HG02981 (cell line): ENCODE measurements around the gene IL9.
"Not testable (repeated sequence)": the region's sequence is repeated elsewhere in the genome, so short reads cannot be mapped to it uniquely, and the experiment has no call there.

Experiments used
- ATAC-seq: cut with Tn5 transposase; IDR thresholded peaks from one replicate; pipeline ENCODE4 v1.9.1; 2021; ENCODE audit warnings: mild to moderate bottlenecking, moderate library complexity; ENCODE audit not compliant: unreplicated experiment

IL9 gene

GRCh38 chr5:135869935-135870334, 25.7 kb downstream of the IL9 start:
- ATAC-seq, result no peak

GRCh38 chr5:135869276-135869675, 26.4 kb downstream of the IL9 start:
- no peak for ATAC-seq

DNA sequence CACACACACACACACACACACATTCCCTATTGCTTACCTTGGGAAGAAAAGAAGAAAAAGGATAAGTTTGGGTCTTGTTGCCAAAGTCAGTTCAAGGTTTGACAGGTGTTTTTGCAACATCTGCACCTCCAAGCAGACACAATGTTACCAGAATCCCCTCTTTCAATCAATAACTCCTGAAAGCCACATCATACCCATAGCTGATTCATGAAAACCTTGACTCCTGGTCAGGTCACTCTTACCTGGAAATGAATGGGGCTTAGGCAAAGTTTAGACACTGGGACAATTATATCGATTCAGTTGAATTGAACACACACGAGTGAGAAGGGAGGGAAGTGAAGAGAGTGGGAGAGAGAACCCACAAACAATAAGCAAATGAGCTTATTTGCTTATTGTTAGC, 27.0 kb downstream of the IL9 start:
- no peak for ATAC-seq

GRCh38 chr5:135867599-135867998, 28.0 kb downstream of the IL9 start:
- no peak for ATAC-seq

DNA sequence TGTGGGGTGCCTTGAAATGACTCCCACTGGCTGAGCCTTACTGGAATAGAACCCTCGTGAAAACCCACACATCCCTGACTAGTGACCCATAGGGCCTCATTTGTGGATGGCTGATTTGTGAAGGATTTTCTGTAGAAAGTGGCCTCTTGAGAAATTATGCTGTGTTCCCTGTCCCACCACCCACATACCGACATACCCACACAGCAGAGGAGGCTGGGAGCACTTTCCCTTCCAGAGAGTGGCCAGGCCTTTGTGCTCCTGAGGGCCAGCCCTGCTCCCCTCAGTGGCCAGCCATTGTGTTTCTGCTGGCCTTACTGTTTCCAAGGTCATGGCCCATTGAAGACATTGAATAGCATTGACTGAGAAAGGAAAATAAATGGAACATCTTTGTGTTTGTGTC, 29.6 kb downstream of the IL9 start:
- no peak for ATAC-seq

DNA sequence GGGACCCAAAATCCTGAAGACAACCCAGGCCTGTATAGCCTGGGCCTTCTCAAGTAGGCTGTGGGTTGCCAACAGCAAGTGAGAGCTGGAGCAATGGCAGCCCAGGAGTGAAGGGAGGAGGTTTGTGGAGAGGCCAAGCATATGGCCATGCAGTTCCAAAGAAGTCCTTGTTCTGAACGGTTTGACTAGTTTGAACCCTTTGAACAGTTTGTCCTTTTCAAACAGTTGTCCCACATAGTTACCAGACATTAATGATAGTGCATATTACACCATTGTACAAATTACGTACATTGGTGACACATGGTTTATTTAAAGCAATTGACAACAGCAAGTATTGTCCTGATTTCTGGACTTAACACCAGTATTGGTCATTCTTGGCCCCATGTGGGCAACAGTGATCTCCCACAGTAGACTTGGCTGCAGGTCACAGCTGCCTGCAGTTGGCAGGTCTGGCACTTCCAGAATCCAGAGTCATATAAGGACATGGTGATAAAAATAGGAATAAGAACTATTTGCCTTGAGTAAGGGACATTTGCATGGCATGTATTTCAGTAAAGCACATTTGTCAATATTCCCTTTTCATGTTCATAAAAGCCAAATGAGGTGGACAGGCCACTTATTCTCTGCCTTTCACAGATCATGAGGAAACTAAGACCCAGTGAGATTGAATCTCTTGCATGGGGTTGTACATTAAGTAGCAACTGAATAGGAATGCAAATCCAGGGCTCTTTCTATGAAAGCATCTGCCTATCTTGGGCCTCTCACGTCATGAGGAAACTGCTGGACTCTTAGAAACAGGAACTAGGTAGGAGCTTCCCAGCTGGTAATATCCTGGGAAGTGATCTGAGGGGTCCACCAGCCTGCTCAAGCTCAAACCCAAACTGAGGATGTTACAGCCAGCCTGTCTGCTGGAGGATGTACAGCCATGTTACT, 30.9 kb downstream of the IL9 start:
- no peak for ATAC-seq

DNA sequence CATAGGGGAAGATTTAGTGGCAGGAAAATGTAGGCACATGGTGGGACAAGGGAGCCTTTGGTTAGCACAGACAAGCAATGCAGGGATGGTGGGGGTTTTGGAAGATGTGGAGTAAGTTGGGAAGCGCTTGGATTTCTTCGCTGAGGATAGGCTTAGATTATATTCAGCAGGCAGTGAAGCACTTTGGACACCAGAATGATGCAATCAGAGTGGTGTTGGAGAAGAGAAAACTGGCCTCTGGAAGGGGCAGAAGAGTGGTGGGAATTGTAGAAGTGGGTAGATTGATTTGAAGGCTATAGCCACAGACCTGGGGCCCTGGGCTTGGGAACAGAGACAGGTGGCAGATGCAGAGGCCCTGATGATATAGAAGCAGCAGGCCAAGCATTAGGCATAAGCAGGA, 32.9 kb downstream of the IL9 start:
- ATAC-seq, result no peak

DNA sequence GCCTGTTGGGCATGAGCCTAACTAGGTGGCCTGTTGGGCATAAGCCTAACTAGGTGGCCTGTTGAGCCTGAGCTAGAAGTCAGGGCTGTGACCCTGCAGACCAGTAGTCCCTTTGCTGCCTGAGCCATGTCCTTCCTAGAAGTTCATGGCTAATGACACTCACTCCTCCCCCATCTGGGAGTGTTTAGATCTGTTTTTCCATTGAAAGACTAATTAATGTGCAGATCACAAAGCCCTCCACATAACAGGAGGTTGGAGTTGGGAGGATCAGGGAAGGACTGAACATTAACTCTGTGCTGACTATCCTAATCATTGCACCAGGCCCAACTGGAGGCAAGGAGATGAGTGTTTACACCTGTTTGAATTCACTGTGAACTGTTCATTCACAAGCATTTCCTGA, 33.6 kb downstream of the IL9 start:
- no peak for ATAC-seq

DNA sequence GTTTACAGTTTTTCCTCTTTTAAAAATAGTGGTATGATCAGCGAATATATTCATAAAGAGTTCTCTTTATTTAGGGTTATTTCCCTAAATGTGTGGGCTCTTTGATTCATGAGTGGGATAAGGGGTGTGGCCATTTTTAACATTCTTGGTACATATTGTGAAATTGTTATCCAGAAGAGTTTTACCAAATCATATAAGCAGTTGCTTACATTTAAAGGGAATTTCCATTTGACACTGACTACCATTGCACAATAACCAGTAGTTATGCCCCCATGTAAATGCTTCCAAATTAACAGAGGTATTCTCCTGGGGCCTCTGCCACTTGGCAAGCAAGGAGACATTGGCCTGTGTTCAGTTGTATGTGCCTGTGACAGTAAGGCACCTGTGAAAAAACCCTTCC, 34.0 kb downstream of the IL9 start:
- ATAC-seq, result no peak

DNA sequence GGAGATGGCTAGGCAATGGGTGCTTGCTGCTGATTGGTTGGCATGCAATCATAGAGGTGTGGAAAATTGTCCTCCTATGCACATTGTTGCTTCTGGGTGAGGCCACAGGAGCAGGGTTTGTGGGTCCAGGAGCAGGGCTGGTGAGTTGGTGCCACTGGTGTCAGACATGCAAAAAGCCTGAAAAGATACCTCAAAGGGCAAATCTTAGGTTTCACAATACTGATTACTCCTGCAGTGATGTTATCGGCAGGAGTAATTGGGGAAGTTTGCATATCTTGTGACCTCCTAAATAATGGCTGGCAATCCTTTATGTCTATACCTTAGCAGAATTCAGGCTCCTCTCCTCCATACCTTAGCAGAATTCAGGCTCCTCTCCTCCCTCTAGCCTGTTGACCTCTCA, 36.0 kb downstream of the IL9 start:
- no peak for ATAC-seq

- not testable (repeated sequence) for ATAC-seq
Measured at GRCh38 chr5:135859186-135859585, 36.5 kb downstream of the IL9 start.

- ATAC-seq, result no peak
Measured at GRCh38 chr5:135857630-135858311, 37.9 kb downstream of the IL9 start.

- no peak for ATAC-seq
Measured at GRCh38 chr5:135851915-135852845, 43.5 kb downstream of the IL9 start.

GRCh38 chr5:135851186-135851914, 44.3 kb downstream of the IL9 start:
- no peak for ATAC-seq

GRCh38 chr5:135850671-135851070, 45.0 kb downstream of the IL9 start:
- ATAC-seq, result no peak

- no peak for ATAC-seq
Measured at GRCh38 chr5:135850231-135850630, 45.4 kb downstream of the IL9 start.

- no peak for ATAC-seq
Measured at GRCh38 chr5:135847976-135848375, 47.7 kb downstream of the IL9 start.

- ATAC-seq, result no peak
Measured at GRCh38 chr5:135846311-135846710, 49.3 kb downstream of the IL9 start.

- ATAC-seq, result no peak
Measured at GRCh38 chr5:135843571-135844337, 51.9 kb downstream of the IL9 start.

DNA sequence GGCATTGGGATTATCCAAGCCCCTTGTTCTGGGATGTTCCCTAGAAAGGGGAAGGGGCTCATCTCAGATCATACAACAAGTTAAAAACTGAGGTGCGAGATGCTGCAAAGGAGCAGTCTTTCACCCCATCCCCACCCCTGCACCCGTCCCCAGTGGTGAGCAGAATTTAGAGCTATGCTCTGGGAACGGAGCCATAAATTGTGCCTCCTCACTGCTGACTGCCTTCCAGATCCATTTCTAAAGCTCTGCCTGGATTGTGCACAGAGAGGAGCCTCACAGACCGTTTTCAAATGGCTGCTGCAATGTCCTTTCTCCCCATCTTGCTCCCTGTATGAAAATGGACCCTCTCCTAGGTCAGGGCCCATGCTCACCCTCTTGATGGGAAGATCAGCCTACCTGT, 52.9 kb downstream of the IL9 start:
- no peak for ATAC-seq
